Measurements from ENCODE around the gene DOCK2. TPM values are rescaled to one million over a fixed set of nuclear protein-coding genes. Genes with fewer than 3 reads are reported as not detected.

The DOCK2 gene
- total RNA-seq, 1 donor from 2014 or later: 1.1 TPM

DNA sequence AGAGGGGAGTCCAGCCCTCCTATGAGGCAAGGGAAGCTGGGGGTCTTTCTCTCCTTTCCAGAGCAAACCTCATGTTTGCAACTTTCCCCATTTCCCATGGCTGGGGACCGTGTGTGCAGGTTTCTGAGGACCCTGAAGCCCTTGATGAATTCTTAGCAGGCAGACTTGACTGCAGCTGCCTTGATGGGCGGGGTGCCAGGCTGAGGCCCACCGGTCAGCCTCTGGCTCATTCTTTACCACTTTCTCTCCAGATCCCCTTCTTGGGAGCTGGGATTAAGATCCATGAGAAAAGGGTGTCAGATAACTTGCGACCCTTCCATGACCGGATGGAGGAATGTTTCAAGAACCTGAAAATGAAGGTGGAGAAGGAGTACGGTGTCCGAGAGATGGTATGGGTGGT lies 438.6 kb downstream of the DOCK2 start:
- no peak overlapping the region for H3K4me3 Mint-ChIP-seq

DNA sequence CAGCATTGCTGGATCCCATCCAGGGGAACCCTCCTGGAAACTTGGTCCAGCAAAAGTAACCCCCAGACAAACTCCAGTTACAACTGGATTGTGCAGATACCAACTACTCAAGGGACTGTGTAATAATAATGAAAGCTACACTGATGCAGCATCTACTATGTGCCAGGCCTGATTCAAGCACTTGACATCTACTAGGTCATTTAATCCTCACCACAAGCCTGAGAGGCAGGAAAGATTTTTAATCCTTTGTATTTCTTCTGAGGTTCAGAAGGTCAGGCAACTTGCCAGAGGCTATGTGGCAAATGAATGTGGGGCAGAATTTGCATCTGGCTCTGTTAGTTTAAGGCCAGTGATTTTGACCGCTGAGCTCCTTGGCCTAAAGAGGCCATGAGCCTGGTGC lies 439.1 kb downstream of the DOCK2 start:
- Mint-ChIP-seq H3K9me3 (no peaks in the 10 kb centered on the region), H3K4me3 (no peak overlapping the region)
- DNase-seq (ENCODE audit: low spot score): no peak

More for the DNA sequence above, 438.6 kb downstream of the DOCK2 start:
- no peaks in the 10 kb centered on the region for H3K27me3 ChIP-seq
- no peak overlapping the region for H2AFZ ChIP-seq (replicated peaks)
- H3F3A ChIP-seq (ENCODE audit: low read depth): no peaks in the 10 kb centered on the region
- no peak overlapping the region for H3K9ac ChIP-seq
- DNase-seq (ENCODE audit: low spot score): no peak
- H4K20me1 ChIP-seq (ENCODE audit: low read depth): no peaks in the 10 kb centered on the region
- peak overlapping the region; percentile 18 for H3K27ac Mint-ChIP-seq
- TF ChIP-seq, protein P1, sequence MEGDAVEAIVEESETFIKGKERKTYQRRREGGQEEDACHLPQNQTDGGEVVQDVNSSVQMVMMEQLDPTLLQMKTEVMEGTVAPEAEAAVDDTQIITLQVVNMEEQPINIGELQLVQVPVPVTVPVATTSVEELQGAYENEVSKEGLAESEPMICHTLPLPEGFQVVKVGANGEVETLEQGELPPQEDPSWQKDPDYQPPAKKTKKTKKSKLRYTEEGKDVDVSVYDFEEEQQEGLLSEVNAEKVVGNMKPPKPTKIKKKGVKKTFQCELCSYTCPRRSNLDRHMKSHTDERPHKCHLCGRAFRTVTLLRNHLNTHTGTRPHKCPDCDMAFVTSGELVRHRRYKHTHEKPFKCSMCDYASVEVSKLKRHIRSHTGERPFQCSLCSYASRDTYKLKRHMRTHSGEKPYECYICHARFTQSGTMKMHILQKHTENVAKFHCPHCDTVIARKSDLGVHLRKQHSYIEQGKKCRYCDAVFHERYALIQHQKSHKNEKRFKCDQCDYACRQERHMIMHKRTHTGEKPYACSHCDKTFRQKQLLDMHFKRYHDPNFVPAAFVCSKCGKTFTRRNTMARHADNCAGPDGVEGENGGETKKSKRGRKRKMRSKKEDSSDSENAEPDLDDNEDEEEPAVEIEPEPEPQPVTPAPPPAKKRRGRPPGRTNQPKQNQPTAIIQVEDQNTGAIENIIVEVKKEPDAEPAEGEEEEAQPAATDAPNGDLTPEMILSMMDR (IDR thresholded peaks at IDR 0.05): no peak
- no peak for TF ChIP-seq EZH2 (IDR thresholded peaks at IDR 0.05)
- no peak for TF ChIP-seq EZH2phosphoT487 (IDR thresholded peaks at IDR 0.05)
- no peaks in the 10 kb centered on the region for H3K36me3 ChIP-seq
- H3K4me1 ChIP-seq: no peaks in the 10 kb centered on the region
- peaks cover 15% of the 10 kb centered on the region for H3K4me1 Mint-ChIP-seq
- no peak overlapping the region for H3K4me2 ChIP-seq
- H3K9me3 ChIP-seq (ENCODE audit: low read depth): no peaks in the 10 kb centered on the region
- no peaks in the 10 kb centered on the region for H3K9me3 Mint-ChIP-seq
- H3K27ac ChIP-seq: no peak overlapping the region
- H3K27me3 Mint-ChIP-seq (ENCODE audit: insufficient read depth, low read depth): peaks cover 6% of the 10 kb centered on the region
- no peaks in the 10 kb centered on the region for H3K79me2 ChIP-seq (ENCODE audit: low read depth)
- H3K4me3 ChIP-seq: no peak overlapping the region
- no peaks in the 10 kb centered on the region for H3K36me3 Mint-ChIP-seq

DNA sequence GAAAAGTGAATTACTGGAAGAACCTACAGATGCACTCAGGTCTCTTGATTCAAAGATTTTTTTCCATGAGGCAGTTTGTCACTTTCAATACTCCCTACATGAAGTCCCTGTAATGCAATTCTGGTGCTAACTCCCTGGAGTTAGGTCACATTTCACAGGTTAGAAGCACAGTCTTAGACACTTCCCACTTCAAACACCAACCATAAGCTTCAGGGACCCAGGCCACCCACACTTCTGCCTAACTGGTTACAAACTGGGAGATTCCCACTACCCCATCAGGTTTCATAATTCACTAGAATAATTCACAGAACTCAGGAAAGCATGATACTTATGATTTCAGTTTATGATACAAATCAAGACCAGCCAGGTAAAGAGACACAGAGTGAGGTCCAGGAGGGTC lies 439.7 kb downstream of the DOCK2 start:
- DNase-seq (ENCODE audit: low spot score): no peak
- Histone ChIP-seq H3K79me2 (ENCODE audit: low read depth) (no peaks in the 10 kb centered on the region), H3K36me3 (no peaks in the 10 kb centered on the region), H2AFZ (replicated peaks) (no peak overlapping the region), H3K4me1 (no peaks in the 10 kb centered on the region), H3F3A (ENCODE audit: low read depth) (no peaks in the 10 kb centered on the region), H3K27me3 (no peaks in the 10 kb centered on the region), H3K9me3 (ENCODE audit: low read depth) (no peaks in the 10 kb centered on the region), H3K4me2 (no peak overlapping the region), H4K20me1 (ENCODE audit: low read depth) (no peaks in the 10 kb centered on the region), H3K4me3 (no peak overlapping the region), H3K27ac (no peak overlapping the region), H3K9ac (no peak overlapping the region)
- no peaks in the 10 kb centered on the region for H3K9me3 Mint-ChIP-seq
- peaks cover 15% of the 10 kb centered on the region for H3K4me1 Mint-ChIP-seq
- H3K27me3 Mint-ChIP-seq (ENCODE audit: insufficient read depth, low read depth): peaks cover 6% of the 10 kb centered on the region
- H3K36me3 Mint-ChIP-seq: no peaks in the 10 kb centered on the region
- TF ChIP-seq, protein P1 (IDR thresholded peaks at IDR 0.05): no peak
- TF ChIP-seq EZH2 (IDR thresholded peaks at IDR 0.05) (no peak), EZH2phosphoT487 (IDR thresholded peaks at IDR 0.05) (no peak)
- no peak overlapping the region for H3K27ac Mint-ChIP-seq
- H3K4me3 Mint-ChIP-seq: no peak overlapping the region

More for the DNA sequence above, 439.1 kb downstream of the DOCK2 start:
- Histone ChIP-seq H3K27me3 (no peaks in the 10 kb centered on the region), H2AFZ (replicated peaks) (no peak overlapping the region), H3K36me3 (no peaks in the 10 kb centered on the region), H3K27ac (no peak overlapping the region), H3K4me3 (no peak overlapping the region), H3K9ac (no peak overlapping the region), H3K79me2 (ENCODE audit: low read depth) (no peaks in the 10 kb centered on the region), H3K4me2 (no peak overlapping the region), H3K9me3 (ENCODE audit: low read depth) (no peaks in the 10 kb centered on the region), H4K20me1 (ENCODE audit: low read depth) (no peaks in the 10 kb centered on the region), H3F3A (ENCODE audit: low read depth) (no peaks in the 10 kb centered on the region), H3K4me1 (no peaks in the 10 kb centered on the region)
- H3K4me1 Mint-ChIP-seq: peaks cover 15% of the 10 kb centered on the region
- TF ChIP-seq EZH2phosphoT487 (IDR thresholded peaks at IDR 0.05): no peak
- no peak for TF ChIP-seq EZH2 (IDR thresholded peaks at IDR 0.05)
- TF ChIP-seq, protein P1 (IDR thresholded peaks at IDR 0.05): no peak
- no peak overlapping the region for H3K27ac Mint-ChIP-seq
- H3K27me3 Mint-ChIP-seq (ENCODE audit: insufficient read depth, low read depth): peaks cover 6% of the 10 kb centered on the region
- no peaks in the 10 kb centered on the region for H3K36me3 Mint-ChIP-seq

Measured in neural progenitor cell (in vitro differentiated cells).